SK-N-SH (cell line): Measurements from ENCODE around the gene CBFA2T2.
"Not testable (repeated sequence)": the region's sequence is repeated elsewhere in the genome, so short reads cannot be mapped to it uniquely, and the experiment has no call there.

ENCODE experiments used
- FOXJ3 ChIP-seq: sonication (generic); formaldehyde crosslinking; IDR thresholded peaks from 2 replicates; pipeline ENCODE4 v1.5.1; 2020; ENCODE audit warnings: mild to moderate bottlenecking, missing genetic modification reagents
- FOXM1 ChIP-seq: IDR thresholded peaks from 2 replicates; pipeline ENCODE4 v1.4.0; 2012; ENCODE audit warnings: low read depth, mild to moderate bottlenecking
- GABPA ChIP-seq: IDR thresholded peaks from 2 replicates; pipeline ENCODE4 v1.4.0; 2012; ENCODE audit warnings: low read depth, mild to moderate bottlenecking
- GATA2 ChIP-seq: sonication (generic); formaldehyde crosslinking; IDR thresholded peaks from 2 replicates; pipeline ENCODE4 v1.5.0; 2020; ENCODE audit warnings: mild to moderate bottlenecking, missing genetic modification reagents
- MXI1 ChIP-seq: IDR thresholded peaks from 2 replicates; pipeline ENCODE4 v1.6.1; 2012; ENCODE audit warnings: mild to moderate bottlenecking, low read depth, low read length, improper control_type of control experiment
- NRF1 ChIP-seq: IDR thresholded peaks from 2 replicates; pipeline ENCODE4 v1.6.1; 2012; ENCODE audit warnings: low read depth, mild to moderate bottlenecking, low read length
- POLR2AphosphoS5 ChIP-seq: IDR thresholded peaks from 2 replicates; pipeline ENCODE4 v1.6.1; 2012; ENCODE audit warnings: low read depth, low read length
- TF ChIP-seq, protein P1 (sequence below): IDR thresholded peaks from 2 replicates; pipeline ENCODE4 v1.4.0; 2012; ENCODE audit warnings: low read depth
- TF ChIP-seq, protein P2 (sequence below): IDR thresholded peaks from 2 replicates; pipeline ENCODE4 v1.6.1; 2012; ENCODE audit warnings: mild to moderate bottlenecking, low read depth, low read length, moderate library complexity
- TF ChIP-seq, protein P3 (sequence below): fragments of 200-600 bp; sonication (generic); IDR thresholded peaks from 2 replicates; pipeline ENCODE4 v1.6.1; 2017; ENCODE audit warnings: antibody characterized with exemption, mild to moderate bottlenecking, moderate library complexity
- TF ChIP-seq, protein P4 (sequence below): fragments of 150-350 bp; IDR thresholded peaks from 2 replicates; pipeline ENCODE4 v1.6.1; 2017; ENCODE audit warnings: antibody characterized with exemption, low read length, low read depth, borderline replicate concordance
- TF ChIP-seq, protein P5 (sequence below): IDR thresholded peaks from 2 replicates; pipeline ENCODE4 v1.4.0; 2012; ENCODE audit warnings: low read depth, borderline replicate concordance

DNA sequence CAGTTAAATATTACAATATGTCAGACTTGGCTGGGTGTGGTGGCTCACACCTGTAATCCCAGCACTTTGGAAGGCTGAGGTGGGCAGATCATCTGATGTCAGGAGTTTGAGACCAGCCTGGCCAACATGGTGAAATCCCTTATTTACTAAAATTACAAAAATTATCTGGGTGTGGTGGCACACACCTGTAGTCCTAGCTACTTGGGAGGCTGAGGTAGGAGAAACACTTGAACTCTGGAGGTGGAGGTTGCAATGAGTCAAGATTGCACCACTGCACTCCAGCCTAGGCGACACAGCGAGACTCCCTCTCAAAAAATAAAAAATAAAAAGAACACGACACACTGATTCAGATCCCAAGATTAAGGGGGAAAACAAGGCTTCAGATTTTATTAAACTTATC lies 19.2 kb downstream of the CBFA2T2 start:
- TF ChIP-seq, protein P1, sequence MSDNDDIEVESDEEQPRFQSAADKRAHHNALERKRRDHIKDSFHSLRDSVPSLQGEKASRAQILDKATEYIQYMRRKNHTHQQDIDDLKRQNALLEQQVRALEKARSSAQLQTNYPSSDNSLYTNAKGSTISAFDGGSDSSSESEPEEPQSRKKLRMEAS: not testable (repeated sequence)
- TF ChIP-seq POLR2AphosphoS5; NRF1; MXI1; FOXM1; GATA2 (CRISPR knock-in tag); GABPA; FOXJ3 (CRISPR knock-in tag): not testable (repeated sequence)
- TF ChIP-seq, protein P2, sequence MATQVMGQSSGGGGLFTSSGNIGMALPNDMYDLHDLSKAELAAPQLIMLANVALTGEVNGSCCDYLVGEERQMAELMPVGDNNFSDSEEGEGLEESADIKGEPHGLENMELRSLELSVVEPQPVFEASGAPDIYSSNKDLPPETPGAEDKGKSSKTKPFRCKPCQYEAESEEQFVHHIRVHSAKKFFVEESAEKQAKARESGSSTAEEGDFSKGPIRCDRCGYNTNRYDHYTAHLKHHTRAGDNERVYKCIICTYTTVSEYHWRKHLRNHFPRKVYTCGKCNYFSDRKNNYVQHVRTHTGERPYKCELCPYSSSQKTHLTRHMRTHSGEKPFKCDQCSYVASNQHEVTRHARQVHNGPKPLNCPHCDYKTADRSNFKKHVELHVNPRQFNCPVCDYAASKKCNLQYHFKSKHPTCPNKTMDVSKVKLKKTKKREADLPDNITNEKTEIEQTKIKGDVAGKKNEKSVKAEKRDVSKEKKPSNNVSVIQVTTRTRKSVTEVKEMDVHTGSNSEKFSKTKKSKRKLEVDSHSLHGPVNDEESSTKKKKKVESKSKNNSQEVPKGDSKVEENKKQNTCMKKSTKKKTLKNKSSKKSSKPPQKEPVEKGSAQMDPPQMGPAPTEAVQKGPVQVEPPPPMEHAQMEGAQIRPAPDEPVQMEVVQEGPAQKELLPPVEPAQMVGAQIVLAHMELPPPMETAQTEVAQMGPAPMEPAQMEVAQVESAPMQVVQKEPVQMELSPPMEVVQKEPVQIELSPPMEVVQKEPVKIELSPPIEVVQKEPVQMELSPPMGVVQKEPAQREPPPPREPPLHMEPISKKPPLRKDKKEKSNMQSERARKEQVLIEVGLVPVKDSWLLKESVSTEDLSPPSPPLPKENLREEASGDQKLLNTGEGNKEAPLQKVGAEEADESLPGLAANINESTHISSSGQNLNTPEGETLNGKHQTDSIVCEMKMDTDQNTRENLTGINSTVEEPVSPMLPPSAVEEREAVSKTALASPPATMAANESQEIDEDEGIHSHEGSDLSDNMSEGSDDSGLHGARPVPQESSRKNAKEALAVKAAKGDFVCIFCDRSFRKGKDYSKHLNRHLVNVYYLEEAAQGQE: not testable (repeated sequence)
- TF ChIP-seq, protein P3, sequence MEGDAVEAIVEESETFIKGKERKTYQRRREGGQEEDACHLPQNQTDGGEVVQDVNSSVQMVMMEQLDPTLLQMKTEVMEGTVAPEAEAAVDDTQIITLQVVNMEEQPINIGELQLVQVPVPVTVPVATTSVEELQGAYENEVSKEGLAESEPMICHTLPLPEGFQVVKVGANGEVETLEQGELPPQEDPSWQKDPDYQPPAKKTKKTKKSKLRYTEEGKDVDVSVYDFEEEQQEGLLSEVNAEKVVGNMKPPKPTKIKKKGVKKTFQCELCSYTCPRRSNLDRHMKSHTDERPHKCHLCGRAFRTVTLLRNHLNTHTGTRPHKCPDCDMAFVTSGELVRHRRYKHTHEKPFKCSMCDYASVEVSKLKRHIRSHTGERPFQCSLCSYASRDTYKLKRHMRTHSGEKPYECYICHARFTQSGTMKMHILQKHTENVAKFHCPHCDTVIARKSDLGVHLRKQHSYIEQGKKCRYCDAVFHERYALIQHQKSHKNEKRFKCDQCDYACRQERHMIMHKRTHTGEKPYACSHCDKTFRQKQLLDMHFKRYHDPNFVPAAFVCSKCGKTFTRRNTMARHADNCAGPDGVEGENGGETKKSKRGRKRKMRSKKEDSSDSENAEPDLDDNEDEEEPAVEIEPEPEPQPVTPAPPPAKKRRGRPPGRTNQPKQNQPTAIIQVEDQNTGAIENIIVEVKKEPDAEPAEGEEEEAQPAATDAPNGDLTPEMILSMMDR: not testable (repeated sequence)
- TF ChIP-seq, protein P4, sequence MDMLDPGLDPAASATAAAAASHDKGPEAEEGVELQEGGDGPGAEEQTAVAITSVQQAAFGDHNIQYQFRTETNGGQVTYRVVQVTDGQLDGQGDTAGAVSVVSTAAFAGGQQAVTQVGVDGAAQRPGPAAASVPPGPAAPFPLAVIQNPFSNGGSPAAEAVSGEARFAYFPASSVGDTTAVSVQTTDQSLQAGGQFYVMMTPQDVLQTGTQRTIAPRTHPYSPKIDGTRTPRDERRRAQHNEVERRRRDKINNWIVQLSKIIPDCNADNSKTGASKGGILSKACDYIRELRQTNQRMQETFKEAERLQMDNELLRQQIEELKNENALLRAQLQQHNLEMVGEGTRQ: not testable (repeated sequence)
- TF ChIP-seq, protein P5, sequence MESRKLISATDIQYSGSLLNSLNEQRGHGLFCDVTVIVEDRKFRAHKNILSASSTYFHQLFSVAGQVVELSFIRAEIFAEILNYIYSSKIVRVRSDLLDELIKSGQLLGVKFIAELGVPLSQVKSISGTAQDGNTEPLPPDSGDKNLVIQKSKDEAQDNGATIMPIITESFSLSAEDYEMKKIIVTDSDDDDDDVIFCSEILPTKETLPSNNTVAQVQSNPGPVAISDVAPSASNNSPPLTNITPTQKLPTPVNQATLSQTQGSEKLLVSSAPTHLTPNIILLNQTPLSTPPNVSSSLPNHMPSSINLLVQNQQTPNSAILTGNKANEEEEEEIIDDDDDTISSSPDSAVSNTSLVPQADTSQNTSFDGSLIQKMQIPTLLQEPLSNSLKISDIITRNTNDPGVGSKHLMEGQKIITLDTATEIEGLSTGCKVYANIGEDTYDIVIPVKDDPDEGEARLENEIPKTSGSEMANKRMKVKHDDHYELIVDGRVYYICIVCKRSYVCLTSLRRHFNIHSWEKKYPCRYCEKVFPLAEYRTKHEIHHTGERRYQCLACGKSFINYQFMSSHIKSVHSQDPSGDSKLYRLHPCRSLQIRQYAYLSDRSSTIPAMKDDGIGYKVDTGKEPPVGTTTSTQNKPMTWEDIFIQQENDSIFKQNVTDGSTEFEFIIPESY: not testable (repeated sequence)
